Measurements from ENCODE around the gene PADI4. TPM values are rescaled to one million over a fixed set of nuclear protein-coding genes. Genes with fewer than 3 reads are reported as not detected.

Gene PADI4
- total RNA-seq, 1 donor from 2014 or later: 0.29 TPM

- CTCF ChIA-PET: no interaction called here
- no peak for ATAC-seq (ENCODE audit: low read depth)
- H3K36me3 Mint-ChIP-seq (ENCODE audit: low read depth): no peaks in the 10 kb centered on the region
Observed at GRCh38 chr1:17301767-17302166, 6.2 kb upstream of the PADI4 start.

GRCh38 chr1:17304151-17304825 lies 3.7 kb upstream of the PADI4 start:
- intact Hi-C loops (cut with micrococcal nuclease): no loop called here
- Mint-ChIP-seq H3K27ac (no peak overlapping the region), H3K36me3 (ENCODE audit: low read depth) (no peaks in the 10 kb centered on the region), H3K4me1 (no peaks in the 10 kb centered on the region), H3K4me3 (no peak overlapping the region), H3K9me3 (peaks cover 13% of the 10 kb centered on the region), H3K27me3 (peaks cover 19% of the 10 kb centered on the region)
- POLR2A ChIA-PET: no interaction called here
- CTCF ChIA-PET: no interaction called here
- ATAC-seq (ENCODE audit: low read depth): no peak
- TF ChIP-seq CTCF (IDR thresholded peaks at IDR 0.05): no peak
- DNase-seq: no peak

More at GRCh38 chr1:17301767-17302166, 6.2 kb upstream of the PADI4 start:
- Mint-ChIP-seq H3K4me1 (no peaks in the 10 kb centered on the region), H3K27ac (no peak overlapping the region), H3K27me3 (peaks cover 10% of the 10 kb centered on the region), H3K9me3 (peaks cover 16% of the 10 kb centered on the region), H3K4me3 (no peak overlapping the region)
- POLR2A ChIA-PET: no interaction called here
- intact Hi-C loops (cut with micrococcal nuclease): no loop called here
- no peak for TF ChIP-seq CTCF (IDR thresholded peaks at IDR 0.05)
- no peak for DNase-seq

- Mint-ChIP-seq H3K27ac (no peak overlapping the region), H3K9me3 (peaks cover 11% of the 10 kb centered on the region), H3K27me3 (peaks cover 22% of the 10 kb centered on the region), H3K4me3 (no peak overlapping the region), H3K36me3 (ENCODE audit: low read depth) (no peaks in the 10 kb centered on the region), H3K4me1 (no peaks in the 10 kb centered on the region)
- ATAC-seq (ENCODE audit: low read depth) (no peak), DNase-seq (no peak)
- intact Hi-C loops (cut with micrococcal nuclease): no loop called here
- no peak for TF ChIP-seq CTCF (IDR thresholded peaks at IDR 0.05)
- ChIA-PET CTCF (no interaction called here), POLR2A (no interaction called here)
Observed at GRCh38 chr1:17304826-17305175, 3.2 kb upstream of the PADI4 start.

- Mint-ChIP-seq H3K4me1 (no peaks in the 10 kb centered on the region), H3K4me3 (no peak overlapping the region), H3K36me3 (ENCODE audit: low read depth) (no peaks in the 10 kb centered on the region), H3K27ac (no peak overlapping the region), H3K27me3 (peaks cover 25% of the 10 kb centered on the region), H3K9me3 (peaks cover 11% of the 10 kb centered on the region)
- CTCF ChIA-PET: no interaction called here
- no peak for TF ChIP-seq CTCF (IDR thresholded peaks at IDR 0.05)
- intact Hi-C loops (cut with micrococcal nuclease): no loop called here
- POLR2A ChIA-PET: no interaction called here
- ATAC-seq (ENCODE audit: low read depth): no peak
- no peak for DNase-seq
Observed at GRCh38 chr1:17305576-17306095, 2.4 kb upstream of the PADI4 start.

GRCh38 chr1:17306407-17306806 lies 1.6 kb upstream of the PADI4 start:
- ChIA-PET POLR2A (no interaction called here), CTCF (no interaction called here)
- Mint-ChIP-seq H3K4me3 (no peak overlapping the region), H3K27ac (no peak overlapping the region), H3K36me3 (ENCODE audit: low read depth) (no peaks in the 10 kb centered on the region), H3K9me3 (peaks cover 11% of the 10 kb centered on the region), H3K27me3 (peaks cover 25% of the 10 kb centered on the region), H3K4me1 (no peaks in the 10 kb centered on the region)
- no peak for TF ChIP-seq CTCF (IDR thresholded peaks at IDR 0.05)
- DNase-seq: no peak
- intact Hi-C loops (cut with micrococcal nuclease): no loop called here
- ATAC-seq (ENCODE audit: low read depth): no peak
